SKM-1 (cell line): ENCODE measurements around the gene MATR3.
"Not testable (repeated sequence)": the region's sequence is repeated elsewhere in the genome, so short reads cannot be mapped to it uniquely, and the experiment has no call there.

Source experiments
- DNase-seq: peaks from one replicate; lab custom pipeline; 2025; ENCODE audit not compliant: unreplicated experiment; lab: John Stamatoyannopoulos, UW

Gene MATR3, protein sequence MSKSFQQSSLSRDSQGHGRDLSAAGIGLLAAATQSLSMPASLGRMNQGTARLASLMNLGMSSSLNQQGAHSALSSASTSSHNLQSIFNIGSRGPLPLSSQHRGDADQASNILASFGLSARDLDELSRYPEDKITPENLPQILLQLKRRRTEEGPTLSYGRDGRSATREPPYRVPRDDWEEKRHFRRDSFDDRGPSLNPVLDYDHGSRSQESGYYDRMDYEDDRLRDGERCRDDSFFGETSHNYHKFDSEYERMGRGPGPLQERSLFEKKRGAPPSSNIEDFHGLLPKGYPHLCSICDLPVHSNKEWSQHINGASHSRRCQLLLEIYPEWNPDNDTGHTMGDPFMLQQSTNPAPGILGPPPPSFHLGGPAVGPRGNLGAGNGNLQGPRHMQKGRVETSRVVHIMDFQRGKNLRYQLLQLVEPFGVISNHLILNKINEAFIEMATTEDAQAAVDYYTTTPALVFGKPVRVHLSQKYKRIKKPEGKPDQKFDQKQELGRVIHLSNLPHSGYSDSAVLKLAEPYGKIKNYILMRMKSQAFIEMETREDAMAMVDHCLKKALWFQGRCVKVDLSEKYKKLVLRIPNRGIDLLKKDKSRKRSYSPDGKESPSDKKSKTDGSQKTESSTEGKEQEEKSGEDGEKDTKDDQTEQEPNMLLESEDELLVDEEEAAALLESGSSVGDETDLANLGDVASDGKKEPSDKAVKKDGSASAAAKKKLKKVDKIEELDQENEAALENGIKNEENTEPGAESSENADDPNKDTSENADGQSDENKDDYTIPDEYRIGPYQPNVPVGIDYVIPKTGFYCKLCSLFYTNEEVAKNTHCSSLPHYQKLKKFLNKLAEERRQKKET

DNA sequence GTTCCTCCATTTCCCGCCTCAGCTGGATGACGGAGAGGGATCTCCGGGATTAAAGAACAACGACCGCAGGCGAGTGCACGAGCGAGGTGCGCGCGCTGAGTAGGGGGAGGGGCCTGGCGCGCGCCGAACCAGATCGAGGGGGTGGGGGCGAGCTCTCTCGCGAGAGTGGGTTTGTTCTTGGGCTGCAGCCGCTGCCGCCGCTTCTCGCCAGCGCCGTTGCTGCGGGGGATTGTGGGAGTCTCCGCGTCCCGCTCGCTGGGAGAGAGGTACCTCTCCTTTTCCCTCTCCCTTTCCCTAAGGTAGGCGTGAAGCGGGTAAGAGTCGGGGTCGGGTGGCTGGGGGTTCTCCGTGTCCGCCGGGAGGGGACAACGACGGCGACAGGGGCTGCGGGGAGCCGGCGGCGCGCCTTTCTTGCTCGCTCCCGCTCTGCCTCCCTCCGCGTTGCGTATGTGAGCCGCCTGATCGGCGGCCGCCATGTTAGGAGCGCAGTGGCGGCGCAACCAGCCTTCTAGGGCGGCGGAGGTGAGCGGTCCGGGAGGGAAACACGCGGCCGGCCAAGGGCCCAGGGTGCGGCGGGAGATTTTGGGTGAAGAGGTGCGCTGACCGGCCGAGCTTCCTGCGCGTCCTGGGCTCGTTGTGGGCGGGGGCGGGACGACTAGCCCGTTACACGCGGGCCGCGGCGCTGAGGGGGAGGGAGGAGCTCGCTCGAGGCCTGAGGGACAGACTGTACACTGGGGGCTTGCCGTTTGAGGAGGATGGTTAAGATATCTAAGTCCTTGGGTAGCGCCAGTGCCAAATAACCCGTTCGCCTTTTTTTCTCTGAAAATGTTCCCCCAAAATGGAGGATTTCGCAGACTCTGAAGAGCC is at the start of gene MATR3:
TSS of gene MATR3 (plus strand) at position 234 of the 867 bp plus-strand sequence. CDS start 13,676 bp downstream, outside the sequence.
- DNase-seq, result peak; percentile 88

DNA sequence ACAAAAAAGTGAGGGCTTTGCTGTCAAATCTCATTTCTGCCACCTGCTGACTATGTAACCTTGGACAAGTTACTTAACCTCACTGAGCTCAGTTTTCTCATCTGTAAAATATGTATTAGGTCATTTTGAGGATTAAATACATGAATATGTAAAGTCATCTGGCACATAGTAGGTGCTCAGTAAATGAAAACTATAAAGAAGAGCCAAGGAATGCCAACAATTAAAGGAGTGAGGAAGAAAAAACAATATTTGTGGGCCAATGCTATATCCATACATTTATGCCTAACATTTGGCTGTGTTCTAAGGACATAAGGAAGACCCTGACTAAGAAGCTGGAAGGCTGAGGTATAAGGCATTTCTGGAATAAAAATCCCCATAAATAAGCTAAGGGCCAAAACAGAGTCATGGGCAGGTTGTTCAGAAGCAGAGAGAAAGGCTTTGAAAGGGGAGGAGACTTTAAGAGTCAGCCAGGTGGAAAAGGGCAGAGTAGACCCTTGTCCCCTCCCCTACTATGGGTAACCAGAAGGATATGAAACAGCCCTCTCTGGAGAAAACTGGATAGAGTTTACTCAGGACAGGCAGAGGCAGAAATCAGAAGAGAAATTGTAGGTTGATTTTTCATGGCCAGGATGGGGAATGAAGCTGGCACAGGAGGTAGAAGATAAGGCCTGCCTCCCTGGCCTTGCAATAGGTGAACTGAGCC is 47.8 kb upstream of the MATR3 start:
- DNase-seq, result no peak

DNA sequence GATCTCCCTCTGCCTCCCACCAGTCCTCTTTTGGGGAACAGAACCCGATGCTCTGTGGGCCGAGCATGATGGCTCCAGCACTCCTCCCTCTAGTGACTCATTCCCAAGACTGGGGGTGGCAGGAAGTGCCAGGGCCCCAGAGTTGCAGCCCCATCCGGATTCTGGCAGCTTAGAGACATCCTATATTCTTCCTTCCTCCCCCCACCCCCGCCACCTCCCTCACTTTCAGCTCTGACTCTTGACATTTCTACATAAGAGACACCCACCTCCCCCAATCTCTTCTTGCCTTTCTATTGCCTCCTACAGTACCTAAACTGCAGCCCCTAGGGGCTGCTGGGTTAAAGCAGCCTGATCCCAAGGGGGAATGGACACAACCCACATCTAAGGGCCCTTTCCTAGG is 47.1 kb upstream of the MATR3 start:
- peak; percentile 89 for DNase-seq

DNA sequence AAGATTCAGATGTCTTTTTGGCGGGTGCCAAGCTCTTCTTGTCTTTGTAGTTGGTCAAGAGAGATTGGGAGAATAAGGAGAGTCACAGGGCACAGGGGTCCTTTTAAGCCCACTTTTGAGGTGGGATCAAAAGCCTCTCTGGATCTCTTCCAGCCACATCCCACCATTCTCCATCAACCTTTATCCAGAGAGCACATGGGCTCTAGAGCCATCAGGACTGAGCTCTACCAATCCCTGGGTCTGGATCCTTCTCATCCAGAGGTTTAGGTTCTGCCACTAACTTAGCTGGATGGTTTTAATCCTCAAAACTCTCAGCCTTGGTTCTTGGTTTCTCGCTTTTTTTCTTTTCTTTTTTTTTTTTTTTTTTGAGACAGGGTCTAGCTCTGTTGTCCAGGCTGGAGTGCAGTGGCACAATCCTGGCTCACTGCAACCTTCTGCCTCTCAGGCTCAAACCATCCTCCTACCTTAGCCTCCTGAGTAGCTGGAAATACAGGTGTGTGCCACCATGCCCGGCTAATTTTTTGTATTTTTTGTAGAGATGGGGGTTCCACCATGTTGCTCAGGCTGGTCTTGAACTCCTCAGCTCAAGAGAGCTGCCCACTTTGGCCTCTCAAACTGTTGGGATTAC is 44.6 kb upstream of the MATR3 start:
- DNase-seq, result no peak

DNA sequence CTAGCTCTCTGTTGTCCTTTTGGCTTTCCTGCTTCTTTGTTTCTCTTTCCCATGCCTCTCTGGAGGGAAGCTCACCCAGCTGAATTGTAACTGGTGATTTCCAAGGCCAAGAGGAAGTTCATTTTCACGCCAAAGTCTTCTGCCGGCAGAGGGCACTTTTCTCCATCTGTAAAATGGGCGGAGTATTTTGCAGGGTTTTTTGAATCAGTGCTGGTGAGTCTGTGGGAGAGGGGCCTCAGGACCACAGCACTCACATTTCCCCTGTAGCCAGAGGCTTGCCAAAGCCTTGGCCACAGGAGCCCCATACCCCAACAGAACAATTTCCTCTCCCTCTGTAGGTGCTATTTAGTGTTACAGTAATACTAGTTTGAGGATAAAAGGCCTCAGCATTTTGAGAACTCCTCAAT is 42.3 kb upstream of the MATR3 start:
- DNase-seq, result no peak

DNA sequence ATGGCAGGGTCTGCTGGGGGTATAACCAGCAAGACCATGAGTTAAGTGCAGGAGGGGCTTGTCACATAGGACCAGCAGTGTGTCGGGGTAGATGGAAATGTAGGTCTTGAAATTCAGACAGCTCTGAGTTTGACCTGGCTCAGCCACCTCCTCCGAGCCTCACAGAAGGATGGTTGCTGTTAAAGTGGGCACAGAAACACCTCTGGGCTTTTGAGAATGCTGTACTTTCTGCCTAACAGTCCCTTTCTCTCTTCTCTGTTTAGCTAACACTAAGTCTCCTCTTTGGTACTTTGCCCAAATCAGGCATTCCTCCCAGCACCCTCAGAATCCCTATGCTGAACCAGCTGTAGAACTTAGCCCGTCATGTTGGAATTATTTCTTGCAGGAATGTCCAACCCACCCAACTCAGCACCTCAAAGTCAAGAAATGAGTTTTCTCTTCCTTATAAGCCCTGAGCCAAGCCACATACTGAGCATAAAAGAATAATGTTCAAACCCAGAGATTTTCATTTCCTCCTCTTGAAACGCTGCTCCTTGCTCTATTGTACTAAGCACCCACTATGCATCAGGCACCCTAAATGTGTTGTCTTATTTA is 41.7 kb upstream of the MATR3 start:
- DNase-seq, result no peak

DNA sequence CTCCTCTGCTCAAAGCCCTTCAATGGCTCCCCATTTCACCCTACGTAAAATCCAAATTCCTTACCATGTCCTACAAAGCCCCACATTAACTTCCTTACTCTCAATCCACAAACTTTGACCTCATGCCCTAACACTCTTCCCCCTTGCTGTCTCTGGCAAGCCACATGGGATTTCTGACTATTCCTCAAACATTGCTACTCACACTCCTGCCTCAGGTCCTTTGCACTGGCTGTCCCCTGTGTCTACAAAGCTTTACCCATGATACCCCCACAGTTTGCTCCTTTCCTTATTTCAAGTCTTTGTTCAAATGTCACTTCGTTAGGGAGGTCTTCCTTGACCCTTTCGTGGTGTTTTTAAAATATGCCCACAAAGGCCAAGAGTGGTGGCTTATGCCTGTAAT is 40.4 kb upstream of the MATR3 start:
- DNase-seq, result no peak

DNA sequence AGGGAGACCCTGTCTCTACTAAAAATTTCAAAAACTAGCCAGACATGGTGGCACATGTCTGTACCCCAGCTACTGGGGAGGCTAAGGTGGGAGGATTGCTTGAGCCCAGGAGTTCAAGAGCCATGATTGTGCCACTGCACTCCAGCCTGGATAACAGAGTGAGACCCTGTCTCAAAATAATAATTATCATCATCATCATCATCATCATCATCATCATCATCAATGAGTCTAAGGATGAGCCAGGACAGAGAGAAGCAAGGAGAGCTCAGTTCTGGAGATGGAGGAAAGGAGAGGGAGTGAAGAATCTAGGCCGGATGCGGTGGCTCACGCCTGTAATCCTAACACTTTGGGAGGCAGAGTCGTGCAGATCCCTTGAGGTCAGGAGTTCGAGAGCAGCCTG is 36.7 kb upstream of the MATR3 start:
- DNase-seq, result no peak

DNA sequence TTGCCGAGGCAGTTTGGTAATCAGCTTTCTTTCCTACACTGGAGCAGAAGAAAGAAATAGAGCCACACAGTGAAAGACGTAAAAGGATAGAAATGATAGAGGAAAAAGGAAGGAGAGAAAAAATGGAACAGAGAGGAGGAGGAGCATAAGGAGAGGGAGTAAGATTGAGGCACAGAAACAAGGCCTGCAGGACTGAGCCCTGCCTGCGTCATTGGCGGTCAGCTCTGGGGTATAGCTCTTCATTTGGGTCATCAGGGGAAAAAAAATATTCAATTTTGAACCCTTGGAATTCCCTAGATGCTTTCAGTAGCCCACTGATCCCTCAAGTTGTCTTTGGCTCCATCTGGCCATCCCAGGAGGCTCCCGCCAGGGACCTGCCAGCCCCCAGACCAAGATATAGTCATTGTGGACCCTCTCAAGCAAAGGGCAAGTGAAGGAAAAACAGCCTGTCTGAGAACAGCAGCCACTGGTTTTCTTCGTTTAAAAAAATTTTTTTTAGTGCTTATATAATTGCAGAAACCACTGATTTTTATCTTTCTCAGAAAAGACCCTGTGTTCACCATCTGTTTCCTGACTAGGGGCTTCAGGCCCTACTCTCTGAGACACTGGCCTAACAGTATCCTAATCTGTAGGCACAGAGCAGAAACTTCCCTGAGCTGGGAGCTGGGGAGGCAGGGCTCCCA is 31.3 kb upstream of the MATR3 start:
- DNase-seq, result no peak

DNA sequence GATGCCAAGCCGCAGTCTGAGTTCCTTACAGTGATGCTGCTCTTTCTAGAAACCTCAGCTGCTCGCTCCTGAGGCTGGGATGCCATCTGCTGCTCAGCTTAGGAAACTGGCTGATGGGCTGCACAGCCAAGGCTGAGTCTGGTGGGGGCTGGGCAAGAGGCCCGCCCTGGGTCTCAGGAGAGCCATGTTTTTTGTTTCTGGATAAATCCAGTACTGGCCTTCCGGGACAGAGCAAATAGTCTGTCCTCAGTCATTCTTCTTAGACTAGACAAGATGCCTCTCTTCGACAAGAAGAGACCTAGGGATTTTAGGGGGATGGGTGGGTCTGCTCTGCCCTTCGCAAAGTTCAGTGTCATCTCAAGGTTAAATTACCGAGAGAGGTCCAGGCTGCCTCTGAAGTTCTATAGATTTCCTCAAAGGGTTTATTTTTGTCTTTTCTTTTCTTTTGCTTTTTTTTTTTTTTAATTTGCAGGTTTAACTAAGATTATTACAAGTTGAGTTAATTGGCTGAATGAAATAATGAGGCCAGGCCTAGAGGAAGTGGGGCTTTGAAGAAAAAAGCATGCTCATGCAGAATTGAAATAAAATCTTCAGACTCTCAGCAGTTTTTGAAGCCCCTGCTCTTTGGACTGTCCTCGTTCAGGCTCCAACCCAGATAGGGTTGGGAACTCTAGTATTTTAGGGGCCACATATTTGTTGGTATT is 30.6 kb upstream of the MATR3 start:
- peak; percentile 64 for DNase-seq

DNA sequence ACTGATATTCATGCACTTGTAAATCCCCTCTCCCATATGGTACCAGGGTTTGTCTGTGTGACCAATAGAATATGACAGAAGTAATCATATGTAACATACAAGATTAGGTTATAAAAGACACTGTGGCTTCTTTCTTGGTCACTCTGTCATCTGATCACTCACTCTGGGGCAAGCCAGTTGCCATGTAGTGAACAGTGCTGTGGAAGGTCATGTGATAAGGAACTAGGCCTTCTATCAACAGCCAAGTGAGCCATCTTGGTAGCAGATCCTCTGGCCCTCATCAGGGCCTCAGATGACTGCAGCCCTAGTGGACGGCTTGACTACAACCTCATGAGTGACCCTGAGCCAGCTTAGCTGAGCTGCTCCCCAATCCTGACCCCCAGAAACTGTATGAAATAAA is 30.0 kb upstream of the MATR3 start:
- DNase-seq, result no peak

DNA sequence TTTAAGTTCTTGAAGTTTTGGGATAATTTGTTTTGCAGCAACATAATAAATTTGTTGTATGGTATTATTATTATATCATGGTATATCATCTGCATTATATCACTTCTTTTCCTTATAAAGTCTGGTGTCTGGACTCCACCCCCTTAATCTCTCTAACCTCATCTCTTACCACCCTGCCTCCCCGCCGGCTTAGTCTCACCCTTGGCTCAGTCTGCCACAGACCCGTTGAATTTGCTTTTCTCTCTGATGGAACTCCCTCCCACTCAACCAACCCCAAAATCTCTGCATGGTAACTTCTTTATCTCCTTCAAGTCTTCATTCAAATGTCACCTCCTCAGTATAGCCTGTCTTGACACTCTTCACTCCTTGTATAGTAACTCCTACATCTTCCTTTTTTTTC is 29.6 kb upstream of the MATR3 start:
- DNase-seq, result no peak

DNA sequence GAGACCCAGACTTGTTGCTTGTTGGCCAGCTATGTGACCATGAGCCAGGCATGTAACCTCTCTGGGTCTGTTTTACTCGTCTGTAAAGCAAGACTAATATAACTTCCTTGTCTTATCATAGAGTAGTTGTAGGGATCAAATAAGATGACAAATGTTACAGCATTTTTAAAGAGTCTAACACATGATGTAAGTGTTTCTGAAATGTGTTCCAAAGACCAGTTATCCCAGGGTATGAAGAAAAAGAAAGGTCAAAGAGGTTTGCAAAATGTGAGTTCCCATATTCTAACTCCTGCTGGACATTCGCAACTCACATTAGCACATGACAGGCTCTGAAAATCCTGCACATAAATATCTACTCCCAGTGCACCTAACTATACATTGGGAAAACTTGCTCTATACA is 28.5 kb upstream of the MATR3 start:
- no peak for DNase-seq

DNA sequence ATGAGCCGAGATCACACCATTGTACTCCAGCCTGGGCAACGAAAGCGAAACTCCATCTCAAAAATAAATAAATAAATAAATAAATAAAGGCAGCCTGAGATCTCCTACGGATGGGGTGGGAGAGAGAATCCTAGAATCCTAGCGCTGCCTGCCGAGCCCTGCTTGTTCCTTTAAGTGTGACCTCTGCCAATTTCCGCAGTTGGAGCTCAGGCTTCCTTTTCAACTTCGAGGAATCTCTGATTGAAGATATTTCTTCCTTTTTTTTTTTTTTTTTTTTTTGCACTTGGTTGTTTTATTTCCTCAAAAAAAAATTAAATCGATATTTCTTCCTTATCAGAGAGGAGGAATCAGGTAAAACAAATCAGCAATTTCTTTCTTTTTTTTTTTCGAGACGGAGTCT is 27.3 kb upstream of the MATR3 start:
- no peak for DNase-seq

DNA sequence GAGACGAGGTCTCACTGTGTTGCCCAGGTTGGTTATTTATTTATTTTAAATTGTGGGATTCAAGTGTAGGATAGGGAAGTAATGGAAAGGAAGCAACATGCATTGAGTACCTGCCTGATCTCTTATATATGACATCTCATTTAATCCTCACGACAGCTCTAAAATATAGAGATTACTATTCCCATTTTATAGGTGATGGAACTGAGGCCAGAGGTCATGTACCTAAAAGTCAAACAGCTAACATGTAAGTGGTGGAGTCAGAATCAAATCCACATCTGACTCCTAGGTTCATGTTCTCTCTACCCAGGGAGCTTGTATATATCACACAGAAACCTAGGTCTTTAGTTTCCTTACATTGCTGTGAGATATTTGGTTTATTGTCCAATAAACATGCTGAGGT is 26.1 kb upstream of the MATR3 start:
- no peak for DNase-seq

DNA sequence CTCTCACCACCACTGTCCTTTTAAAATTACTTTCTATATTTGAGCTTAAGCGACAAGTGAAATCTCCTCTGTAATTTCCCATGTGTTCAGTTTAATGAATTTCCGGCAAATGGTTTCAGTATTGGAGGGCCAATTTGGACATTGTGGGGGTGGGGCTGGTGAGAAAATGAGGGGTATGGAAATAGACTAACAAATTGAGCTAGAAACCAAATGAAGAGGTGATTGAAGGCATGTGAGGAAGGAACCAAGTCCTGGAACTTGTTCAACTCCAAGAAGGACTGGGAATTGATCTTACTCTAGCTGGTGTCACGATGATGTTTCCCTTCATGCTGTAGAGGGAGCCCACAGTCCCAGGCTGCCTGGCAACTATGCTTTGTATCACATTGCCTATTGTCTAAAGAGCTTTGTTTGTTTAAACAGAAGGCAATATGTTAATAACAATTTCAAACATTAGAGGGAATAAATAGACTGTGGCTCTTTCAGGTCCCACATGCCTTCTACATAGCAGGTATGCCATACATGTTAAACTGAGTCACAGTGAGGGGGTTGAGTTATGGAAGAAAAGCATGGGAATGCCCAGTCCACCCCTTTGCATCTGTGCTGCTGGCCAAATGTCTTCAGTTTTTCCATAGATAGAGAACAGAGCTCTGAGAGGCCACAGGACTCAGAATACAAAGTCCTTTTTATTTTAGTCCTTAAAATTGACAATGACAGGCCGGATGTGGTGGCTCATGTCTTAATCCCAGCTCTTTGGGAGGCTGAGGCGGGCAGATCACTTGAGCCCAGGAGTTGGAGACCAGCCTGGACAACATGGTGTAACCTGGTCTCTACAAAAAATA is 25.0 kb upstream of the MATR3 start:
- DNase-seq, result no peak

DNA sequence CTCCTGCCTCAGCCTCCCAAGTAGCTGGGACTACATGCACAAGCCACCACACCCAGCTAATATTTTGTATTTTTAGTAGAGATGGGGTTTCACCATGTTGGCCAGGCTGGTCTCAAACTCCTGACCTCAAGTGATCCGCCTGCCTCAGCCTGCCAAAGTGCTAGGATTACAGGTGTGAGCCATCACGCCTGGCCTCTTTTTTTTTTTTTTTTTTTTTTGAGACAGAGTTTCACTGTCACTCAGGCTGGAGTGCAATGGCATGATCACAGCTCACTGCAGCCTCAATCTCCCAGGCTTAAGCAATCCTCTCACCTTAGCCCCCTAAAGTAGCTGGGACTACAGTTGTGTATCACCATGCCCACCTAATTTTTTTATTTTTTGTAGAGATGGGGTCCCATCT is 22.8 kb upstream of the MATR3 start:
- not testable (repeated sequence) for DNase-seq
